H1 (cell line): Measurements from ENCODE around the gene BBX. TPM values are rescaled to one million over a fixed set of nuclear protein-coding genes. Genes with fewer than 3 reads are reported as not detected.

ENCODE experiments used
- CTCF ChIA-PET: fragments of 300-600 bp; sonication (Branson Sonifier 250); formaldehyde crosslinking; loops from one replicate; lab custom pipeline; 2021; ENCODE audit not compliant: partially characterized antibody; lab: Charles Lee
- POLR2A ChIA-PET: fragments of 300-600 bp; sonication (Branson Sonifier 250); formaldehyde crosslinking; loops from one replicate; lab custom pipeline; 2021; ENCODE audit warnings: inconsistent platforms; ENCODE audit not compliant: partially characterized antibody; lab: Charles Lee
- DNase-seq, 2 experiments: peaks; one replicate each; pipeline versions ENCODE4 v3.0.0 to v3.0.0-alpha.2; 2010 to 2022; ENCODE audit warnings: low spot score in 2 of 2, low read depth in 1 of 2, mixed read lengths in 1 of 2
- FAIRE-seq: peaks from 2 replicates; lab custom pipeline; 2011; peaks lifted over from hg19 to GRCh38; lab: Jason Lieb, UNC
- H2AFZ ChIP-seq: 2 replicates; pipeline ENCODE4 v1.8.1; 2012; ENCODE audit warnings: low read length, inconsistent platforms
- H2AK5ac ChIP-seq: 2 replicates; pipeline ENCODE4 v1.6.1; 2013; ENCODE audit warnings: low read depth, low read length
- H2BK120ac ChIP-seq: replicated peaks from 2 replicates; pipeline ENCODE3; 2013; ENCODE audit warnings: low read depth, low read length, inconsistent platforms
- H2BK12ac ChIP-seq: 2 replicates; pipeline ENCODE4 v1.6.1; 2013; ENCODE audit warnings: low read depth, low read length
- H2BK15ac ChIP-seq: 2 replicates; pipeline ENCODE4 v1.6.1; 2013; ENCODE audit warnings: low read length
- H2BK20ac ChIP-seq: 2 replicates; pipeline ENCODE4 v1.6.1; 2013; ENCODE audit warnings: low read length
- H2BK5ac ChIP-seq: 2 replicates; pipeline ENCODE4 v1.6.1; 2013; ENCODE audit warnings: low read depth, low read length
- H3K14ac ChIP-seq: 2 replicates; pipeline ENCODE4 v1.6.1; 2013; ENCODE audit warnings: inconsistent platforms; ENCODE audit not compliant: insufficient read length
- H3K18ac ChIP-seq: 2 replicates; pipeline ENCODE4 v1.6.1; 2013; ENCODE audit warnings: low read length; ENCODE audit errors: extremely low read depth
- H3K23ac ChIP-seq: 2 replicates; pipeline ENCODE4 v1.6.1; 2013; ENCODE audit warnings: inconsistent platforms; ENCODE audit not compliant: insufficient read length
- H3K23me2 ChIP-seq: 2 replicates; pipeline ENCODE4 v1.6.1; 2013; ENCODE audit warnings: low read depth, low read length
- H3K27ac ChIP-seq: 2 replicates; pipeline ENCODE4 v1.6.1; 2011; ENCODE audit warnings: low read depth, low read length, inconsistent platforms
- H3K27me3 ChIP-seq, 4 experiments: replicated peaks in 1 of 4; 1 replicate in 1 of 4; 2 replicates in 3 of 4; pipeline versions ENCODE4 v1.6.1 to v1.8.1; 2011 to 2013; ENCODE audit warnings: low read length in 3 of 4, mild to moderate bottlenecking in 3 of 4, inconsistent platforms in 2 of 4, mixed read lengths in 2 of 4, moderate library complexity in 1 of 4; ENCODE audit not compliant: control insufficient read depth in 3 of 4, insufficient read depth in 3 of 4; ENCODE audit errors: extremely low read depth in 1 of 4
- H3K36me3 ChIP-seq, 4 experiments: 2 replicates each; pipeline versions ENCODE4 v1.6.1 to v1.8.1; 2011 to 2013; ENCODE audit warnings: mild to moderate bottlenecking in 4 of 4, low read length in 3 of 4, moderate library complexity in 2 of 4, control low read depth in 1 of 4, inconsistent platforms in 1 of 4; ENCODE audit not compliant: insufficient read depth in 4 of 4, control insufficient read depth in 2 of 4
- H3K4ac ChIP-seq: replicated peaks from 2 replicates; pipeline ENCODE3; 2013; ENCODE audit warnings: low read length, low read depth, mixed read lengths, inconsistent platforms; ENCODE audit not compliant: insufficient read length
- H3K4me1 ChIP-seq, 4 experiments: replicated peaks in 1 of 4; 1 replicate in 1 of 4; 2 replicates in 3 of 4; pipeline versions ENCODE4 v1.6.1 to v1.8.1; 2011 to 2013; ENCODE audit warnings: low read length in 3 of 4, inconsistent platforms in 2 of 4, mixed read lengths in 1 of 4; ENCODE audit not compliant: insufficient read depth in 4 of 4, control insufficient read depth in 3 of 4
- H3K4me2 ChIP-seq, 2 experiments: 2 replicates each; pipeline versions ENCODE4 v1.6.1 to v1.8.1; 2011 to 2013; ENCODE audit warnings: low read depth in 2 of 2, low read length in 2 of 2, control low read depth in 1 of 2, inconsistent platforms in 1 of 2, mild to moderate bottlenecking in 1 of 2; ENCODE audit not compliant: insufficient read depth in 1 of 2
- H3K4me3 ChIP-seq, 4 experiments: fragments of 200-600, 300-600 bp in 1 of 4; sonication (generic), shearing (Covaris generic), sonication (Bioruptor Twin) in 1 of 4; 2 replicates each; pipeline versions ENCODE4 v1.5.1 to v1.8.1; 2011 to 2016; ENCODE audit warnings: low read length in 4 of 4, low read depth in 3 of 4, control low read depth in 2 of 4, inconsistent platforms in 2 of 4, mild to moderate bottlenecking in 2 of 4, mixed read lengths in 1 of 4, moderate library complexity in 1 of 4; ENCODE audit not compliant: insufficient read depth in 2 of 4; ENCODE audit errors: extremely low read depth in 1 of 4
- H3K56ac ChIP-seq: replicated peaks from 2 replicates; pipeline ENCODE3; 2013; ENCODE audit warnings: low read depth, mild to moderate bottlenecking, mixed read lengths, low read length, inconsistent platforms; ENCODE audit not compliant: insufficient read length
- H3K79me1 ChIP-seq: 2 replicates; pipeline ENCODE4 v1.6.1; 2013; ENCODE audit warnings: low read depth, low read length, control low read depth
- H3K79me2 ChIP-seq, 2 experiments: 2 replicates each; pipeline versions ENCODE4 v1.6.1 to v1.8.1; 2012 to 2013; ENCODE audit warnings: low read length in 2 of 2, mild to moderate bottlenecking in 2 of 2, inconsistent platforms in 1 of 2; ENCODE audit not compliant: insufficient read depth in 2 of 2, control insufficient read depth in 1 of 2
- H3K9ac ChIP-seq, 4 experiments: replicated peaks in 1 of 4; 1 replicate in 1 of 4; 2 replicates in 3 of 4; pipeline versions ENCODE4 v1.6.1 to v1.8.1; 2011 to 2013; ENCODE audit warnings: low read depth in 3 of 4, low read length in 3 of 4, control low read depth in 2 of 4, mild to moderate bottlenecking in 2 of 4, moderate library complexity in 2 of 4, inconsistent platforms in 1 of 4; ENCODE audit errors: extremely low read depth in 1 of 4
- H3K9me3 ChIP-seq, 2 experiments: 2 replicates each; pipeline versions ENCODE4 v1.6.1 to v1.8.1; 2012 to 2013; ENCODE audit warnings: mild to moderate bottlenecking in 2 of 2, moderate library complexity in 2 of 2, control low read depth in 1 of 2, inconsistent platforms in 1 of 2, low read depth in 1 of 2, low read length in 1 of 2, mixed read lengths in 1 of 2; ENCODE audit not compliant: insufficient read depth in 2 of 2
- H4K20me1 ChIP-seq, 2 experiments: replicated peaks in 1 of 2; 2 replicates each; pipeline versions ENCODE3 to v1.8.1; 2011 to 2013; ENCODE audit warnings: inconsistent platforms in 2 of 2, low read length in 2 of 2, mild to moderate bottlenecking in 1 of 2; ENCODE audit not compliant: insufficient read depth in 2 of 2, control insufficient read depth in 1 of 2
- H4K5ac ChIP-seq: 2 replicates; pipeline ENCODE4 v1.6.1; 2013; ENCODE audit warnings: low read length, low read depth, mixed read lengths, inconsistent platforms; ENCODE audit not compliant: insufficient read length
- H4K8ac ChIP-seq: 2 replicates; pipeline ENCODE4 v1.8.0; 2013; ENCODE audit warnings: mild to moderate bottlenecking, moderate library complexity, low read length, inconsistent platforms; ENCODE audit not compliant: insufficient read depth; ENCODE audit errors: extremely low read depth
- H4K91ac ChIP-seq: replicated peaks from 2 replicates; pipeline ENCODE3; 2013; ENCODE audit warnings: low read length, mixed read lengths, inconsistent platforms; ENCODE audit not compliant: insufficient read length
- BACH1 ChIP-seq: IDR thresholded peaks from 2 replicates; pipeline ENCODE4 v1.6.1; 2012; ENCODE audit warnings: low read length, improper control_type of control experiment
- CBX5 ChIP-seq: fragments of 300-800, 300-1000 bp; sonication (generic); IDR thresholded peaks from 2 replicates; pipeline ENCODE4 v1.7.1; 2016; ENCODE audit warnings: antibody characterized with exemption, low read length, low read depth
- FOSL1 ChIP-seq: IDR thresholded peaks from 2 replicates; pipeline ENCODE4 v1.6.1; 2011; ENCODE audit warnings: mild to moderate bottlenecking, low read depth, low read length, moderate library complexity; ENCODE audit not compliant: insufficient read depth
- MAFK ChIP-seq: IDR thresholded peaks from 2 replicates; pipeline ENCODE4 v1.6.1; 2012; ENCODE audit warnings: low read depth, mild to moderate bottlenecking, improper control_type of control experiment, low read length
- SP1 ChIP-seq: IDR thresholded peaks from 2 replicates; pipeline ENCODE4 v1.6.1; 2011; ENCODE audit warnings: low read depth, low read length
- TAF1 ChIP-seq: IDR thresholded peaks from 2 replicates; pipeline ENCODE4 v1.6.1; 2011; ENCODE audit warnings: mild to moderate bottlenecking, low read depth, low read length
- TAF7 ChIP-seq: optimal IDR thresholded peaks from 2 replicates; pipeline ENCODE3; 2011; ENCODE audit warnings: low read depth, mild to moderate bottlenecking, inconsistent platforms, low read length, moderate library complexity, borderline replicate concordance
- WGBS, 2 experiments: shearing (Covaris generic) in 1 of 2; methylation state at CpG; one replicate each; pipeline versions ENCODE4 v1.1.6 to v1.1.7; 2013 to 2015; ENCODE audit warnings: low lambda C conversion rate in 2 of 2, mixed read lengths in 2 of 2, inconsistent platforms in 1 of 2, low coverage in 1 of 2, missing lambda C conversion rate in 1 of 2; ENCODE audit not compliant: insufficient replicate concordance in 2 of 2, insufficient coverage in 1 of 2, insufficient read length in 1 of 2; ENCODE audit errors: extremely low coverage in 1 of 2, missing lambda C conversion rate in 1 of 2; 5-methylcytosine and 5-hydroxymethylcytosine counted together
- polyA plus RNA-seq, 7 experiments: library from polyadenylated mRNA; depleted of rRNA in 3 of 7; stranded (reverse) in 5 of 7; unstranded in 2 of 7; fragments of >200 nt in 5 of 7; fragments of 200-250 nt in 2 of 7; gene quantifications; 1 replicate in 5 of 7; 2 replicates in 1 of 7; 4 replicates in 1 of 7; pipeline versions ENCODE4 v1.2.1 to v1.2.3, GENCODE V29; 2011 to 2013; ENCODE audit warnings: missing spikeins in 2 of 7, mixed read lengths in 2 of 7
- total RNA-seq: library from RNA; stranded (reverse); fragmentation: NEBNext Ultra II Directional; extraction: Animal tissue kit (Norgen Biotek cat#: 25700); gene quantifications from 2 replicates; pipeline ENCODE4 v1.2.1, GENCODE V29; 2021
- TF ChIP-seq, protein P1 (sequence below): IDR thresholded peaks from 2 replicates; pipeline ENCODE4 v1.6.1; 2012; ENCODE audit warnings: low read length, inconsistent platforms

Gene BBX
- total and polyA plus RNA-seq, 2 of the 8 experiments (the other 6 are each of a cell fraction or from before 2014, with no cell fraction given) = 11.0 to 42.5 TPM

DNA sequence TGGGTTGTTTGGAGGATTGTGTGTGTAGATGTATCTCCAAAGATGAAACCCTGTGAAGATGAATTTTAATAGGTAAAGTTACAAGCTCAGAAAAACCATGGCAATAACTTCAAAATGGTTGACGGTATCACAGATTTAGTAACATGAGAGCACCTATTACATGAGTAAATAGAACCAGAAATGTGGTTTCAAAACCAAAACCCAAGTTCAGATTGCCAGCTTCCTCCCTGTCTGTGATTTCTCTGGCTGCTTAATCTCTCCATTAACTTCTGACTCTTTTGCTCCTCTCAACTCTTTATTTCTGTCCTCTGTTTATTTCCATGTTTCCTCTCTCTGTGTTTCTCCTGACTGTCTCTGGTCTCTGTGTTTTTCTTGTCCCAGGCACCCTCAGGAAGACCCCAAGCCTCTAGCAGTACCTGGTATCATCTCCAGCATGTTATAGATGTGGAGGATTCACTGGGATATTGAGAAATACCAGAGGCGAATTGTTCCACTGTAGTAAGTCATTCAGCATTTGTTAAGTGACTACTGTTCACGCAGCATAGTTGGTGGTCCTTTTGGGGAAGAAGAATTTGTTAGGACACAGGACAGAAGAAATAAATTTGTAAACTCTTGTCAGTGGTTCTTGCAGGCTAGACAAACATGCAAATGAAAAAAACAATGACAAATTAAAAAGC, 138.8 kb downstream of the BBX start:
- H3K23me2 ChIP-seq = no peaks in the 10 kb centered on the region
- no peak overlapping the region for H3K4me2 ChIP-seq

More for the DNA sequence above, 138.8 kb downstream of the BBX start:
- peak; percentile 48 for FAIRE-seq
- CTCF ChIA-PET = interaction anchor here (0.6 to 11.6 kb wide), 12 partner anchors 17 to 195 kb away, joined by 3 to 121 read pairs (median 6); no protein-coding TSS in a partner anchor
- Histone ChIP-seq H3K9me3 (no peaks in the 10 kb centered on the region), H4K8ac (no peak overlapping the region), H2BK5ac (no peak overlapping the region), H3K79me2 (no peaks in the 10 kb centered on the region; a peak in 1 of 4 replicates), H3K23ac (no peak overlapping the region), H4K5ac (no peak overlapping the region), H3K27ac (no peak overlapping the region), H3K27me3 (no peaks in the 10 kb centered on the region), H2AFZ (no peak overlapping the region)
- POLR2A ChIA-PET = interaction anchor here (0.7 to 1.5 kb wide), 2 partner anchors 20 to 43 kb away, joined by 3 read pairs; no protein-coding TSS in a partner anchor
- TF ChIP-seq CBX5 (no peak), BACH1 (no peak), MAFK (no peak), TAF1 (no peak), SP1 (no peak), FOSL1 (no peak), TAF7 (no peak)
- TF ChIP-seq, protein P1, sequence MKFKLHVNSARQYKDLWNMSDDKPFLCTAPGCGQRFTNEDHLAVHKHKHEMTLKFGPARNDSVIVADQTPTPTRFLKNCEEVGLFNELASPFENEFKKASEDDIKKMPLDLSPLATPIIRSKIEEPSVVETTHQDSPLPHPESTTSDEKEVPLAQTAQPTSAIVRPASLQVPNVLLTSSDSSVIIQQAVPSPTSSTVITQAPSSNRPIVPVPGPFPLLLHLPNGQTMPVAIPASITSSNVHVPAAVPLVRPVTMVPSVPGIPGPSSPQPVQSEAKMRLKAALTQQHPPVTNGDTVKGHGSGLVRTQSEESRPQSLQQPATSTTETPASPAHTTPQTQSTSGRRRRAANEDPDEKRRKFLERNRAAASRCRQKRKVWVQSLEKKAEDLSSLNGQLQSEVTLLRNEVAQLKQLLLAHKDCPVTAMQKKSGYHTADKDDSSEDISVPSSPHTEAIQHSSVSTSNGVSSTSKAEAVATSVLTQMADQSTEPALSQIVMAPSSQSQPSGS = no peak
- TF ChIP-seq, all 59 proteins: peak for 0
- Histone ChIP-seq H3K9ac (no peak overlapping the region), H2BK15ac (no peak overlapping the region), H3K36me3 (no peaks in the 10 kb centered on the region), H3K4me3 (no peak overlapping the region), H2AK5ac (no peak overlapping the region), H2BK20ac (no peak overlapping the region), H3K79me1 (no peaks in the 10 kb centered on the region), H2BK12ac (no peak overlapping the region), H3K56ac (no peak overlapping the region), H3K14ac (no peak overlapping the region), H4K91ac (no peak overlapping the region), H3K18ac (no peak overlapping the region), H3K4me1 (peaks cover 0 to 9% (median 3%) of the 10 kb centered on the region in 4 experiments; a peak in 4 of 7 replicates), H2BK120ac (no peak overlapping the region), H3K4ac (no peak overlapping the region), H4K20me1 (no peaks in the 10 kb centered on the region)
- no peak for DNase-seq
- WGBS, 2 experiments = 70% methylated on average over 3 of the region's 3 CpGs; no CpG with 5 or more reads in 1 of the 2 experiments
